NCI-H1417 (cell line): Measurements from ENCODE around the gene KDM4E.
A peak's percentile ranks its signal among the peaks of the same experiment; 100 is the strongest.
"Not testable (repeated sequence)": the region's sequence is repeated elsewhere in the genome, so short reads cannot be mapped to it uniquely, and the experiment has no call there.

Experiments used
- DNase-seq, 3 experiments: peaks; one replicate each; lab custom pipeline; 2025; lab: John Stamatoyannopoulos, UW

The KDM4E gene

GRCh38 chr11:95024958-95025357, at the start of gene KDM4E:
TSS of gene KDM4E (plus strand) at chr11:95025258. CDS start at chr11:95025558, 300 bp downstream.
- no peak for DNase-seq

DNA sequence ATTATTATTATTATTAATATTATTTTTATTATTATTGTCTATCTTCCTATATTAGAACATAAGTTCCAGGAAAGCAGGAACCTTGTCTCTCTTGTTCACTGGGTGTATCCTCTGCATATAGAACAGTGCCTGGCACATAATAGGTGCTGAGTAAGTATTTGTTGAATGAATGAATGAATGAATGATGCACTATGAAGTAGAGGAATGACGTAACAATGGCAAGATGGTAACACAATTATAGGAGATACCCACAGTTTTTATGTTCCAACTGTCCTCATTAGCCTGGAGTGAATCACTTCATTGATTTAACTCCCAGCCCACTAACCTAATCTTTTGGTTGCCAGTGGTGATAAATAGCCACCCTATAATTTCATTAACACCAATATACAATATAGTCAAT, 49.5 kb upstream of the KDM4E start:
- DNase-seq: no peak

GRCh38 chr11:94987378-94987777, 37.7 kb upstream of the KDM4E start:
- no peak for DNase-seq

GRCh38 chr11:94988748-94989147, 36.3 kb upstream of the KDM4E start:
- no peak for DNase-seq

DNA sequence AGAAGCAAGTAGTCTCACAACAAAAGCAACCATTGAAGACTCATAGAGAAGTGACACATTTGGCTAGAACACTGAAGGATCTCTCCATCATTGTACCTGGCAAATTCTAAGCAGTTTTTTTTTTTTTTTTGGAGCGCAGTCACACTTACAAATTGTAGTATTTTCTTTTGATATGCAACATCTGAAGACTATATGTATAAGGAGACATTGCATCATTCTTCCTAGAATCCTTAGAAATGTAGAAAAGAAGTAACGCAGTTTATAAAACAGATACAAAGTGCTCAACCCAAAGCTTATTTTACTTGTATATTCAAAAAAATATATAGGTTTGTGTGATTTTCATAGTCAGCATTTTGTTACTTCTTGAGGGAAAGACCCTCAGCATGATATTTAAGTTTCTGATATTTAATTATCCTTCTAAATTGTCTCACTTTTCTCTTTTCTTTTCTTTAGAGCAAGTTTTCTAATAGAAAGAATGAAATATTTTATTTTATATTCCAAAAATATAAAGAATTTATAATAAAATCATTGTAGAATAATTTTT, 31.6 kb upstream of the KDM4E start:
- DNase-seq: no peak

GRCh38 chr11:94997437-94997836, 27.6 kb upstream of the KDM4E start:
- DNase-seq: no peak

GRCh38 chr11:94998285-94998684, 26.8 kb upstream of the KDM4E start:
- no peak for DNase-seq

DNA sequence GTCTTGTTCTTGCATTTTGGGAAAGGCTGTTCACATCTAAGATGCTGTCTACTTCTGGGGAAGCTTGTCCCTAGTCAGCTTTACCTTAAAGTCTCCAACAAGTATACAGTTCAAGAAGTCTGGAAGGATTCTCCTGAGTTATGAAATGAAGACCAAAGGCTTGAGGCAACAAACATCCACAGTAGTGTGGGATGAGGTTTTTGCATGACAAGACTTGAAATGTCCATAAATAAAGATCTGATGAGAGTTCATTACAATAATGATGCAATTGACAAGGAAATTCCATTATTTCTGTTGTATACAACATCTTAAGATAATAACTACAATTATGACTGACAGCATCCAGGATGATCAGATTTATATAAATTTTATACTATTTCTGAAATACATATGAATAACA, 21.3 kb upstream of the KDM4E start:
- no peak for DNase-seq

- no peak for DNase-seq
These were observed 19.4 kb upstream of the KDM4E start for GRCh38 chr11:95005642-95006041.

- DNase-seq: no peak
These were observed 13.7 kb upstream of the KDM4E start for GRCh38 chr11:95011376-95011775.

GRCh38 chr11:95014184-95014821, 10.8 kb upstream of the KDM4E start:
- DNase-seq: no peak

DNA sequence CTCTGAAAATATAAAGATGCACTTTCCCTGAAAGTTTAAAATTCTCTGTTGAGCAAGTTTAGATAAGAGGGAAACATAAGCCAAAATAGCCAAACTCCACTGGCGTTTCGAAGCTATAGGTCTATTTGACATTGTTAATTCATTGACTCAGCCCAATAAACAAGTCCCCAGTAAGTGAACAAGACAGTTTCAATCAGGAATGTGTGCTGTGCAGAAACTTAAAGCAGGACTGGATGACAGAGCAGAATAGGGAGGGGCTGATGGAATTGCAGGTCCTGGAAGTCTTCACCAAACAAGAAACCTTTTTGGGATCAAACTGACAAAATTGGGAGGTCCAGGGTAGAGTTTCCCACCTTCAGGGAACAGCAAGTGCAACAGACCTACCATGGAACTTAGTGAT, 8.9 kb upstream of the KDM4E start:
- no peak for DNase-seq

DNA sequence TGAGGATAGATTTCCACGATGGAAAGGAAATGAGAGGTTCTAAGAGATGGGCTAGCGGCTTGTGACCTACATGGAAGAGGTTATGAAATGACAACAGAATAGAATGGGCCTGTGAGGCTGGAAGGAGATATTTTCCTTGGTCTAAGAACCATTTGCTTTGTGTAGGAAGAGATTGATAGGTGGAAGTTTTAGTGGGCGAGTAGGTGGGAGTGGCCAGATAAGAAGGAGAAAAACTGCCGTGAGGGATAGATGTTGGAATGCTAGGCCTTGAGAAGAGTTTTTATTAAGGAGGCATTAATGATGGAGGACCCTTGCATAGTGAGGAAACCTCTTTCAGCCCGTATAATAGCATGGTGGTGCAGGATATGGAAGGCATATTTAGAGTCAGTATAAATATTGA, 3.6 kb upstream of the KDM4E start:
- DNase-seq: not testable (repeated sequence)

DNA sequence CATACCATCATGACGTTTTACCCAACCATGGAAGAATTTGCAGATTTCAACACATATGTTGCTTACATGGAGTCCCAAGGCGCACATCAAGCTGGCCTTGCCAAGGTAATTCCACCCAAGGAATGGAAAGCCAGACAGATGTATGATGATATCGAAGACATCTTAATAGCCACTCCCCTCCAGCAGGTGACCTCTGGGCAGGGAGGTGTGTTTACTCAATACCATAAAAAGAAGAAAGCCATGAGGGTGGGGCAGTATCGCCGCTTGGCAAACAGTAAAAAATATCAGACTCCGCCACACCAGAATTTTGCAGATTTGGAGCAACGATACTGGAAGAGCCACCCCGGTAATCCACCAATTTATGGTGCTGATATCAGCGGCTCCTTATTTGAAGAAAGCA, 536 bp downstream of the KDM4E start:
- not testable (repeated sequence) for DNase-seq

DNA sequence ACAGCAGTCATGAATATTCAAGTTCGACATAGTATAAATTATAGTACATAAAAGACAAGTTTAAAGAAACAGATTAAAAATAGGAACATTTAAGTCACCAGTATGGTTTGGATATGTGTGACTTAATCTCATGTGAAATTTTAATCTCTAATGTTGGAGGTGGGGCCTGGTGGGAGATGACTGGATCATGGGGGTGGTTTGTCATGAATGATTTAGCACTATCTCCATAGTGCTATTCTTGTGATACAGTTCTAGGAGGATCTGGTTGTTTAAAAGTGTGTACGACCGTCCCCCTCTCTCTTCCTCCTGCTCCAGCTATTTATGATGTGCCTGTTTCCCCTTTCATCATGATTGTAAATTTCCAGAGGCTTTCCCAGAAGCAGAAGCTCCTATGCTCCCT, 3.3 kb downstream of the KDM4E start:
- no peak for DNase-seq

GRCh38 chr11:95033051-95033450, 8.0 kb downstream of the KDM4E start:
- no peak for DNase-seq

GRCh38 chr11:95035316-95035715, 10.3 kb downstream of the KDM4E start:
- peak in 1 of 3 experiments; percentile 6 for DNase-seq

DNA sequence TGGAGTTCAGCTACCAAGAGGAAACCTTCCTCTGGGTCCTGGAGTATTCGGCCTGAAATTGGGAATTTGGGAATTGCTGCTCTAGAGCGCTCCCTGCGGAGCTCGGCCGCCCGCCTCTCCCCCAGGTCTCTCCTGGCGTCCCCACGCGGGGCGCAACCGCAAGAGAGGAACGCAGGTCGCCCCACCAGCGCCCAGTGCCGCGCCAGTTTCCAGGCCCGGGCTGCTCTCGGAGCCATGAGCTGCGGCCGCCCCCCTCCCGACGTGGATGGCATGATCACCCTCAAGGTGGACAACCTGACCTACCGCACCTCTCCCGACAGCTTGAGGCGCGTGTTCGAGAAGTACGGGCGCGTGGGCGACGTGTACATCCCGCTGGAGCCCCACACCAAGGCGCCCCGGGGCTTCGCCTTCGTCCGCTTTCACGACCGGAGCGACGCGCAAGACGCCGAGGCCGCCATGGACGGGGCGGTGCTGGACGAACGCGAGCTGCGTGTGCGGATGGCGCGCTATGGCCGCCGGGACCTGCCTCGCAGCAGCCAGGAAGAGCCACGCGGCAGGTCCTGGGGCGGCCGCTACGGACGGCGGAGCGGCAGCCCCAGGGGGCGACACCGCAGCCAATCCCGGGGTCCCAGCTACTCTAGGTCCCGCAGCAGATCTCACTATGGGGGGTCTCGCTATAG, 12.4 kb downstream of the KDM4E start:
- DNase-seq: not testable (repeated sequence)

- no peak for DNase-seq
These were observed 17.2 kb downstream of the KDM4E start for GRCh38 chr11:95042239-95042638.

DNA sequence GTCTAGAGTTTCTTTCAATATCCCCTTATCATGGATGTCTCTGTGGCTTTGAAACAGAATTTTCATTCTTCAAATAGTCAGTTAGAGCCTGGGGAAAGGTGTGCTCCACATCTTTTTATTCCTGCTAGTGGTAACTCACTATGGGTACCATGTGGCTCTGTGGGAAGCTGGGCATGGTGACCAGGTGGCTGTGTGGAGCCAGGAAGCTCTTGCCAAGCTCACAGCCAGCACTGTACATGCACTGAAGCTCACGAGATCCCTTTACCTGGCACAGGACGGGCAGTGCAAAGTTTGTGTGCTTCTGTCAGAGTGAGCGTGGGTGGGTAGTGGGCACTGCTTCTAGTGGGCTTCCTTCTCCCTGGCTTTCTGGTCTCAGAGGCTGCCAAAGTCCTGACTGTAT, 17.8 kb downstream of the KDM4E start:
- DNase-seq: no peak

DNA sequence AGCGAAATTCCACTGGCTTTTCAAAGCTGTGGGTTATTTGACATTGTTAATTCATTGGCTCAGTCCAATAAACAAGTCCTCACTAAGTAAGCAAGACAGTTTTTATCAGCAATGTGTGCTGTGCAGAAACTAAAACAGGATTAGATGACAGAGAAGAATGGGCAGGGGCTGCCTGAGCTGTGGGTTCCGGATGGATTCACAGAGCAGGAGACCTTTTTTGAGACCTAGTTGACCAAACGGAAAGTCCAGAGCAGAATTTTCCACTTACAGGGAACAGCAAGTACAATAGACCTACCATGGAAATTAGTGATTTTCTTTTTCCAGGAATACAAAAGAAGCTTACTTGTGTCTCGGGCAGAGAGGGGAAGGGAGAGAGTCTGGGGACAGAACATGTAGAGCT, 19.0 kb downstream of the KDM4E start:
- no peak for DNase-seq

DNA sequence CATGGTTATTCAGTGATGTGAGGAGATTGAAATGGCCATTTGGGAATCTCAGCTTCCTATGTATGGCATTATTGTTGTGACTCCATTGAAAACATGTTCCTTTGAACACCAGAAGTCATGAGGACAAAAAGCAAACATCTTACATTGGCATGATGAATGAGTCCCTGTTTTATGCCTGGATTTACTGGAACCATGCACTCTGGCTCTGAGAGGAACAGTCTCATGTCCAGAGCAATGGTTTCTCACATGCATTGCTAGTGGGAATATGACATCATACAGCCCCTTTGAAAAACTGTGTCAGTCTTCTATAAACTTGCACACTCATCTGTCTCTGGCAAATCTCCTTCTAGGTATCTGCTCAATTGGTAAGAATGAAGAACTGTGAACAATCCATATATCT, 20.8 kb downstream of the KDM4E start:
- DNase-seq: no peak

DNA sequence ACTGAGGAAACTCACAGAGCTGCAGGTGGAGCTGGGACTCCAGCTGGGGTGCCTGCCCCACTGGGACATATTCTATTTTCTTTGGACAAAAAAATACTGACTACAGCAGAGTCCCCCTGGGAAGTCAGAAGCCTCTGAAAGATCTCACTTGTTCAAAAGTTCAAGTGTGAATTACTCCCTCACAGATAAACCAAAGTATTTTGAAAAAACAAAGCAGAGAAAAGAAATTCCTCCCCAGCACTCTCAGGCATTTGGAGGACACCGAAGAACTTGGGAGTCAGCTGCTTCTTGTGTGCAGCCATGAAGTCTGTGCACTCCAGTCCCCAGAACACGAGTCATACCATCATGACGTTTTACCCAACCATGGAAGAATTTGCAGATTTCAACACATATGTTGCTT, 24.1 kb downstream of the KDM4E start, which contains the start of gene KDM4F:
Gene KDM4F, plus strand, starts transcription at position 301 of the 400 bp plus-strand sequence.
- DNase-seq: not testable (repeated sequence)
